ENCODE data around the gene RAD9A.

GRCh38 chr11:67410369-67410831 is 18.6 kb downstream of the RAD9A start:
- no peak for TF ChIP-seq PATZ1 (CRISPR knock-in tag; IDR thresholded peaks at IDR 0.05; ENCODE audit: borderline replicate concordance)
- no peak for TF ChIP-seq ZFP30 (CRISPR knock-in tag; IDR thresholded peaks at IDR 0.05)
- TF ChIP-seq ZFP3 (CRISPR knock-in tag; IDR thresholded peaks at IDR 0.05), result no peak
- no peak for TF ChIP-seq SNAI2 (CRISPR knock-in tag; IDR thresholded peaks at IDR 0.05)
- no peak for TF ChIP-seq BACH2 (CRISPR knock-in tag; IDR thresholded peaks at IDR 0.05; ENCODE audit: borderline replicate concordance)
- TF ChIP-seq RARB (CRISPR knock-in tag; IDR thresholded peaks at IDR 0.05), result no peak
- no peak for TF ChIP-seq CSDC2 (CRISPR knock-in tag; IDR thresholded peaks at IDR 0.05)
- TF ChIP-seq ZNF8 (CRISPR knock-in tag; IDR thresholded peaks at IDR 0.05), result no peak
- TF ChIP-seq OSR1 (CRISPR knock-in tag; IDR thresholded peaks at IDR 0.05), result no peak
- no peak for TF ChIP-seq ZNF70 (CRISPR knock-in tag; IDR thresholded peaks at IDR 0.05)
- no peak for TF ChIP-seq ESRRG (CRISPR knock-in tag; IDR thresholded peaks at IDR 0.05)
- no peak for TF ChIP-seq ZC3H10 (CRISPR knock-in tag; IDR thresholded peaks at IDR 0.05)
- no peak for TF ChIP-seq ARNTL (CRISPR knock-in tag; IDR thresholded peaks at IDR 0.05; ENCODE audit: borderline replicate concordance, low read depth)
